ENCODE results near the gene FGFBP3. TPM values are rescaled to one million over a fixed set of nuclear protein-coding genes. Genes with fewer than 3 reads are reported as not detected.
"Not testable (repeated sequence)": the region's sequence is repeated elsewhere in the genome, so short reads cannot be mapped to it uniquely, and the experiment has no call there.

Gene FGFBP3
- polyA plus RNA-seq, 1 donor = 1.9 TPM

- Histone ChIP-seq H3K4me1 (ENCODE audit: control insufficient read depth, insufficient read depth, low read length) (no peaks in the 10 kb centered on the region), H3K27ac (ENCODE audit: low read length) (no peak overlapping the region), H3K9me3 (ENCODE audit: control insufficient read depth, low read depth, low read length) (no peaks in the 10 kb centered on the region), H3K36me3 (ENCODE audit: control insufficient read depth, insufficient read depth, low read length) (no peaks in the 10 kb centered on the region), H3K27me3 (ENCODE audit: control insufficient read depth, insufficient read depth, low read length) (no peaks in the 10 kb centered on the region), H3K4me3 (ENCODE audit: low read length) (no peak overlapping the region)
- WGBS (ENCODE audit: insufficient coverage, low lambda C conversion rate) = no CpG with 5 or more reads among the region's 2 CpGs
- peak in 1 of 2 donors; percentile 60 for DNase-seq
These were observed 7.3 kb downstream of the FGFBP3 start for GRCh38 chr10:91901784-91902677.

GRCh38 chr10:91897421-91897820, 11.9 kb downstream of the FGFBP3 start:
- Histone ChIP-seq H3K9me3 (ENCODE audit: control insufficient read depth, low read depth, low read length) (no peaks in the 10 kb centered on the region), H3K36me3 (ENCODE audit: control insufficient read depth, insufficient read depth, low read length) (no peaks in the 10 kb centered on the region), H3K4me1 (ENCODE audit: control insufficient read depth, insufficient read depth, low read length) (no peaks in the 10 kb centered on the region), H3K27ac (ENCODE audit: low read length) (no peak overlapping the region), H3K4me3 (ENCODE audit: low read length) (no peak overlapping the region), H3K27me3 (ENCODE audit: control insufficient read depth, insufficient read depth, low read length) (peaks cover 3% of the 10 kb centered on the region)
- no CpG with 5 or more reads among the region's 8 CpGs for WGBS (ENCODE audit: insufficient coverage, low lambda C conversion rate)
- no peak for DNase-seq

GRCh38 chr10:91896212-91896756, 13.0 kb downstream of the FGFBP3 start:
- H3K4me3 ChIP-seq (ENCODE audit: low read length) = no peak overlapping the region
- H3K27ac ChIP-seq (ENCODE audit: low read length) = no peak overlapping the region
- H3K9me3 ChIP-seq (ENCODE audit: control insufficient read depth, low read depth, low read length) = no peaks in the 10 kb centered on the region
- H3K36me3 ChIP-seq (ENCODE audit: control insufficient read depth, insufficient read depth, low read length) = no peaks in the 10 kb centered on the region
- H3K4me1 ChIP-seq (ENCODE audit: control insufficient read depth, insufficient read depth, low read length) = no peaks in the 10 kb centered on the region
- no CpG with 5 or more reads among the region's 3 CpGs for WGBS (ENCODE audit: insufficient coverage, low lambda C conversion rate)
- DNase-seq = no peak
- peaks cover 3% of the 10 kb centered on the region for H3K27me3 ChIP-seq (ENCODE audit: control insufficient read depth, insufficient read depth, low read length)

- WGBS (ENCODE audit: insufficient coverage, low lambda C conversion rate) = 93% methylated on average over 6 of the region's 14 CpGs
- H3K4me3 ChIP-seq (ENCODE audit: low read length); H3K27ac ChIP-seq (ENCODE audit: low read length); H3K9me3 ChIP-seq (ENCODE audit: control insufficient read depth, low read depth, low read length); H3K4me1 ChIP-seq (ENCODE audit: control insufficient read depth, insufficient read depth, low read length); DNase-seq; H3K27me3 ChIP-seq (ENCODE audit: control insufficient read depth, insufficient read depth, low read length); H3K36me3 ChIP-seq (ENCODE audit: control insufficient read depth, insufficient read depth, low read length): not testable (repeated sequence)
These were observed 15.0 kb downstream of the FGFBP3 start for GRCh38 chr10:91894261-91894685.

GRCh38 chr10:91893051-91893450, 16.2 kb downstream of the FGFBP3 start:
- no peaks in the 10 kb centered on the region for H3K9me3 ChIP-seq (ENCODE audit: control insufficient read depth, low read depth, low read length)
- no peak for DNase-seq
- no peak overlapping the region for H3K27ac ChIP-seq (ENCODE audit: low read length)
- H3K27me3 ChIP-seq (ENCODE audit: control insufficient read depth, insufficient read depth, low read length) = peaks cover 10% of the 10 kb centered on the region
- H3K36me3 ChIP-seq (ENCODE audit: control insufficient read depth, insufficient read depth, low read length) = no peaks in the 10 kb centered on the region
- no peaks in the 10 kb centered on the region for H3K4me1 ChIP-seq (ENCODE audit: control insufficient read depth, insufficient read depth, low read length)
- no CpG with 5 or more reads among the region's 2 CpGs for WGBS (ENCODE audit: insufficient coverage, low lambda C conversion rate)
- H3K4me3 ChIP-seq (ENCODE audit: low read length) = no peak overlapping the region

GRCh38 chr10:91891125-91892001, 17.9 kb downstream of the FGFBP3 start:
- no peak for DNase-seq
- H3K4me3 ChIP-seq (ENCODE audit: low read length) = no peak overlapping the region
- no peak overlapping the region for H3K27ac ChIP-seq (ENCODE audit: low read length)
- H3K9me3 ChIP-seq (ENCODE audit: control insufficient read depth, low read depth, low read length) = no peaks in the 10 kb centered on the region
- H3K27me3 ChIP-seq (ENCODE audit: control insufficient read depth, insufficient read depth, low read length) = peaks cover 18% of the 10 kb centered on the region
- no CpG with 5 or more reads among the region's 1 CpG for WGBS (ENCODE audit: insufficient coverage, low lambda C conversion rate)
- no peaks in the 10 kb centered on the region for H3K36me3 ChIP-seq (ENCODE audit: control insufficient read depth, insufficient read depth, low read length)
- H3K4me1 ChIP-seq (ENCODE audit: control insufficient read depth, insufficient read depth, low read length) = peaks cover 6% of the 10 kb centered on the region

GRCh38 chr10:91887272-91888076, 21.8 kb downstream of the FGFBP3 start:
- H3K9me3 ChIP-seq (ENCODE audit: control insufficient read depth, low read depth, low read length) = no peaks in the 10 kb centered on the region
- DNase-seq = peak in 1 of 2 donors; percentile 32
- H3K27ac ChIP-seq (ENCODE audit: low read length) = no peak overlapping the region
- no peaks in the 10 kb centered on the region for H3K36me3 ChIP-seq (ENCODE audit: control insufficient read depth, insufficient read depth, low read length)
- peaks cover 18% of the 10 kb centered on the region for H3K27me3 ChIP-seq (ENCODE audit: control insufficient read depth, insufficient read depth, low read length)
- WGBS (ENCODE audit: insufficient coverage, low lambda C conversion rate) = 0% methylated on average over 5 of the region's 59 CpGs
- H3K4me1 ChIP-seq (ENCODE audit: control insufficient read depth, insufficient read depth, low read length) = peaks cover 16% of the 10 kb centered on the region
- H3K4me3 ChIP-seq (ENCODE audit: low read length) = peak overlapping the region; percentile 40

- WGBS (ENCODE audit: insufficient coverage, low lambda C conversion rate) = 75% methylated on average over 1 of the region's 6 CpGs
- Histone ChIP-seq H3K4me1 (ENCODE audit: control insufficient read depth, insufficient read depth, low read length) (peaks cover 16% of the 10 kb centered on the region), H3K4me3 (ENCODE audit: low read length) (peak overlapping the region; percentile 40), H3K27ac (ENCODE audit: low read length) (no peak overlapping the region), H3K9me3 (ENCODE audit: control insufficient read depth, low read depth, low read length) (no peaks in the 10 kb centered on the region), H3K27me3 (ENCODE audit: control insufficient read depth, insufficient read depth, low read length) (peaks cover 18% of the 10 kb centered on the region), H3K36me3 (ENCODE audit: control insufficient read depth, insufficient read depth, low read length) (no peaks in the 10 kb centered on the region)
- no peak for DNase-seq
These were observed 22.4 kb downstream of the FGFBP3 start for GRCh38 chr10:91886954-91887271.

GRCh38 chr10:91885362-91886079, 23.8 kb downstream of the FGFBP3 start:
- H3K4me3 ChIP-seq (ENCODE audit: low read length) = no peak overlapping the region
- no peak for DNase-seq
- H3K27ac ChIP-seq (ENCODE audit: low read length) = no peak overlapping the region
- no peaks in the 10 kb centered on the region for H3K36me3 ChIP-seq (ENCODE audit: control insufficient read depth, insufficient read depth, low read length)
- H3K4me1 ChIP-seq (ENCODE audit: control insufficient read depth, insufficient read depth, low read length) = peaks cover 16% of the 10 kb centered on the region
- whole genome bisulfite sequencing (ENCODE audit: insufficient coverage, low lambda C conversion rate) = no CpG with 5 or more reads among the region's 9 CpGs
- H3K27me3 ChIP-seq (ENCODE audit: control insufficient read depth, insufficient read depth, low read length) = peaks cover 18% of the 10 kb centered on the region
- no peaks in the 10 kb centered on the region for H3K9me3 ChIP-seq (ENCODE audit: control insufficient read depth, low read depth, low read length)
